Spinal cord (tissue), 10 donors: ENCODE results near the gene ARMC10. TPM values are rescaled to one million over a fixed set of nuclear protein-coding genes. Genes with fewer than 3 reads are reported as not detected.
"Not testable (repeated sequence)": the region's sequence is repeated elsewhere in the genome, so short reads cannot be mapped to it uniquely, and the experiment has no call there.

Experiments used
- DNase-seq, 6 donors: peaks; one replicate each; pipeline versions ENCODE4 v3.0.0 to v3.0.0-alpha.2; 2013 to 2015; ENCODE audit warnings: low spot score in 6 of 6, low read depth in 4 of 6
- H3K27ac ChIP-seq: one replicate; pipeline ENCODE4 v1.5.1; 2013; ENCODE audit warnings: low read depth, low read length, control low read depth
- H3K27me3 ChIP-seq: one replicate; pipeline ENCODE4 v1.6.1; 2013; ENCODE audit warnings: low read length; ENCODE audit not compliant: control insufficient read depth, insufficient read depth
- H3K36me3 ChIP-seq: one replicate; pipeline ENCODE4 v1.6.1; 2013; ENCODE audit warnings: low read length; ENCODE audit not compliant: control insufficient read depth, insufficient read depth
- H3K4me1 ChIP-seq: one replicate; pipeline ENCODE4 v1.6.1; 2013; ENCODE audit warnings: low read length; ENCODE audit not compliant: control insufficient read depth, insufficient read depth
- H3K4me3 ChIP-seq: one replicate; pipeline ENCODE4 v1.5.1; 2013; ENCODE audit warnings: low read depth, low read length, control low read depth
- H3K9me3 ChIP-seq: one replicate; pipeline ENCODE4 v1.6.1; 2013; ENCODE audit warnings: low read length; ENCODE audit not compliant: control insufficient read depth, insufficient read depth
- WGBS: methylation state at CpG from one replicate; pipeline ENCODE4 v1.1.5; 2013; ENCODE audit warnings: missing lambda C conversion rate; ENCODE audit not compliant: insufficient coverage; 5-methylcytosine and 5-hydroxymethylcytosine counted together
- polyA plus RNA-seq, 2 donors: library from polyadenylated mRNA; unstranded; fragments of 120-200 nt; gene quantifications; one replicate each; pipeline ENCODE4 v1.2.1, GENCODE V29; 2013; ENCODE audit not compliant: insufficient read length in 2 of 2
- total RNA-seq, 2 donors: library from RNA; depleted of rRNA in 1 of 2; stranded (reverse); fragments of 120-200 nt in 1 of 2; fragments of >200 nt in 1 of 2; gene quantifications; one replicate each; pipeline versions ENCODE4 v1.2.3 to v1.2.4, GENCODE V29; 2013 to 2014
- donor health status: healthy.

ARMC10 gene
- total and polyA plus RNA-seq, 4 donors = 42.2 to 52.7 (median 46.1) TPM

DNA sequence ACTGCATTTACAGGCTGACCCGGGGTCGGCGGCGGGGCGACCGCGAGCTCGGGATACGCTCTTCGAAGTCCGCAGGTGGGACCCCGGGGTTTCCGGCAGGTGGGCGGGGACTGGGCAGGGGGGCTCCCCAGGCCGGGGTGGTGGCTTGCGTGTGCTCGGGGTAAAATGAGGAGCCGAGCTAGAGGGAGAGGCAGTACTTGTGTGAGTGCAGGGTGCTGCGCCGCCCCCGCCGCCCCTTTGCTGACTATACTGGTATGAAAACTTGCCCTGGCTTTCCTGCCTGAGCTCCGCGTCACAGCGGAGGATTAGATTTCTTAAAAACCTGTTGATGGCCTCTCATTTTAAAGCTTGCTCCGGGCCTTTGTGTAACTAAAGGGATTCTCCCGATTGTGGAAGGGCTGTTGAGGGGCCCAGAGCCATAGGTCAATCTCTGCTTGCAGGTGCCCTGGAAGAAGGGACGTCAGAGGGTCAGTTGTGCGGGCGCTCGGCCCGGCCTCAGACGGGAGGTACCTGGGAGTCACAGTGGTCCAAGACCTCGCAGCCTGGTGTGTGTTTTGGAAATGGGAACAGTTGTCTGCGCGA lies 488 bp downstream of the ARMC10 start:
- peaks cover 4% of the 10 kb centered on the region for H3K36me3 ChIP-seq
- peak in 4 of 6 donors; percentile 4 to 73 (median 44) for DNase-seq
- WGBS = 0% methylated on average over 36 of the region's 36 CpGs
- peak overlapping the region; percentile 92 for H3K4me3 ChIP-seq
- H3K27me3 ChIP-seq = no peaks in the 10 kb centered on the region
- H3K9me3 ChIP-seq = no peaks in the 10 kb centered on the region
- peaks cover 11% of the 10 kb centered on the region for H3K4me1 ChIP-seq
- H3K27ac ChIP-seq = peak overlapping the region; percentile 71

DNA sequence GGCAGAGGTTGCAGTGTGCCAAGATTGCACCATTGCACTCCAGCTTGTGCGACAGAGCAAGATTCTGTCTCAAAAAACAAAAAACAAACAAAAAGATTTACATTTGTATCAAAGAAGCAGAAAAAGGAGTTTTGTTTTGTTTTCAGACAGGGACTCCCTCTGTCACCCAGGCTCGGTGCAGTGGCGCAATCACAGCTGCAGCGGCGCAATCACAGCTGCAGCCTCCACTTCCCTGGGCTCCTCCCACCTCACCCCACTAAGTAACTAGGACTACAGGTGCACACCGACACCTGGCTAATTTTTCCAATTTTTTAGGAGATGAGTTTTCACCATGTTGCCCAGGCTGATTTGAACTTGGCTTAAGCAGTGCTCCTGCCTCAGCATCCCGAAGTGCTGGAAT lies 1.8 kb downstream of the ARMC10 start:
- Histone ChIP-seq H3K27ac (no peak overlapping the region), H3K27me3 (no peaks in the 10 kb centered on the region), H3K4me1 (peaks cover 11% of the 10 kb centered on the region), H3K9me3 (no peaks in the 10 kb centered on the region), H3K36me3 (peaks cover 4% of the 10 kb centered on the region), H3K4me3 (no peak overlapping the region)
- no peak for DNase-seq
- 93% methylated on average over 6 of the region's 7 CpGs for WGBS

DNA sequence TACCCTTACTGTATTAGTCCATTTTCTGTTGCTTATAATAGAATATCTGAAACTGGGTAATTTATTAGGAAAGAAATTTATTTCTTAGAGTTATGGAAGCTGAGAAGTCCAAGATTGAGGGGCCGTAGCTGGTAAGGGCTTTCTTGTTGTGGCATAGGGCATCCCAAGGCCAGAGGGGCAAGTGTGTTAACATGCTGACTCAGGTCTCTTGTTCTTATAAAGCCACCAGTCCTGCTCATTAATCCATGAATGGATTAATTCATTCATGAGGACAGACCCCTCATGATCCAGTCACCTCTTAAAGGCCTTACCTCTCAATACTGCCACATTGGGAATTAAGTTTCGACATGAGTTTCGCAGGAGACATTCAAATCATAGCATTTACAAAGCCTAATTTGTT lies 2.4 kb downstream of the ARMC10 start:
- peaks cover 4% of the 10 kb centered on the region for H3K36me3 ChIP-seq
- H3K27ac ChIP-seq = no peak overlapping the region
- H3K4me3 ChIP-seq = no peak overlapping the region
- 100% methylated on average over 1 of the region's 3 CpGs for WGBS
- DNase-seq = no peak
- H3K9me3 ChIP-seq = no peaks in the 10 kb centered on the region
- H3K27me3 ChIP-seq = no peaks in the 10 kb centered on the region
- H3K4me1 ChIP-seq = peaks cover 11% of the 10 kb centered on the region

- not testable (repeated sequence) for H3K27ac ChIP-seq, H3K27me3 ChIP-seq, DNase-seq, H3K36me3 ChIP-seq, H3K4me3 ChIP-seq, H3K9me3 ChIP-seq
- WGBS = no CpG with 5 or more reads among the region's 6 CpGs
- H3K4me1 ChIP-seq = peaks cover 11% of the 10 kb centered on the region
These were observed 3.3 kb downstream of the ARMC10 start for GRCh38 chr7:103078226-103078625.

- no peak for DNase-seq
- no peaks in the 10 kb centered on the region for H3K9me3 ChIP-seq
- H3K4me1 ChIP-seq = peaks cover 11% of the 10 kb centered on the region
- no peak overlapping the region for H3K27ac ChIP-seq
- H3K36me3 ChIP-seq = peaks cover 7% of the 10 kb centered on the region
- no peak overlapping the region for H3K4me3 ChIP-seq
- WGBS = no CpG with 5 or more reads among the region's 3 CpGs
- no peaks in the 10 kb centered on the region for H3K27me3 ChIP-seq
These were observed 4.9 kb downstream of the ARMC10 start for GRCh38 chr7:103079836-103080235.

- peaks cover 8% of the 10 kb centered on the region for H3K36me3 ChIP-seq
- H3K27ac ChIP-seq = no peak overlapping the region
- H3K9me3 ChIP-seq = no peaks in the 10 kb centered on the region
- DNase-seq = no peak
- H3K4me3 ChIP-seq = no peak overlapping the region
- peaks cover 8% of the 10 kb centered on the region for H3K4me1 ChIP-seq
- WGBS = no CpG with 5 or more reads among the region's 2 CpGs
- no peaks in the 10 kb centered on the region for H3K27me3 ChIP-seq
These were observed 6.0 kb downstream of the ARMC10 start for GRCh38 chr7:103080923-103081322.

GRCh38 chr7:103082497-103082896 lies 7.6 kb downstream of the ARMC10 start:
- no CpG with 5 or more reads among the region's 1 CpG for WGBS
- peaks cover 8% of the 10 kb centered on the region for H3K36me3 ChIP-seq
- H3K27ac ChIP-seq = no peak overlapping the region
- DNase-seq = no peak
- H3K4me1 ChIP-seq = no peaks in the 10 kb centered on the region
- H3K9me3 ChIP-seq = no peaks in the 10 kb centered on the region
- no peaks in the 10 kb centered on the region for H3K27me3 ChIP-seq
- no peak overlapping the region for H3K4me3 ChIP-seq

DNA sequence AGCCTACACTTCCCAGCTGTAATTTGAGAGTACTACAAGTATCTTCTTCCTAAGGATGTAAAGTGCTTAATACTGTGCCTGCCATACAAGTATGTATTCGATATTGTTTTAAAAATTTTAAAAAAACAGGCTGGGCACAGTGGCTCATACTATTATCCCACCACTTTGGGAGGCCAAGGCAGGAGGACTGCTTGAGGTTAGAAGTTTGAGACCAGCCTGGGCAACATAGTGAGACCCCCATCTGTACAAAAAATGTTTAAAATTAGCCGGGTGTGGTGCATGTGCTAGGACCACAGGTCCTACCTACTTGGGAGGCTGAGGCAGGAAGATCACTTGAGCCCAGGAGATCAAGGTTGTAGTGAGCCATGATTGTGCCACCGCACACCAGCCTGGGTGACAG lies 8.3 kb downstream of the ARMC10 start:
- Histone ChIP-seq H3K27me3 (no peaks in the 10 kb centered on the region), H3K4me3 (no peak overlapping the region), H3K4me1 (no peaks in the 10 kb centered on the region), H3K27ac (no peak overlapping the region), H3K36me3 (peaks cover 4% of the 10 kb centered on the region), H3K9me3 (no peaks in the 10 kb centered on the region)
- DNase-seq = no peak
- 83% methylated on average over 1 of the region's 3 CpGs for WGBS

GRCh38 chr7:103092321-103092720 lies 17.4 kb downstream of the ARMC10 start:
- not testable (repeated sequence) for H3K4me1 ChIP-seq, DNase-seq, H3K36me3 ChIP-seq, H3K9me3 ChIP-seq, H3K27ac ChIP-seq, H3K27me3 ChIP-seq, H3K4me3 ChIP-seq
- whole genome bisulfite sequencing = no CpG with 5 or more reads among the region's 4 CpGs

DNA sequence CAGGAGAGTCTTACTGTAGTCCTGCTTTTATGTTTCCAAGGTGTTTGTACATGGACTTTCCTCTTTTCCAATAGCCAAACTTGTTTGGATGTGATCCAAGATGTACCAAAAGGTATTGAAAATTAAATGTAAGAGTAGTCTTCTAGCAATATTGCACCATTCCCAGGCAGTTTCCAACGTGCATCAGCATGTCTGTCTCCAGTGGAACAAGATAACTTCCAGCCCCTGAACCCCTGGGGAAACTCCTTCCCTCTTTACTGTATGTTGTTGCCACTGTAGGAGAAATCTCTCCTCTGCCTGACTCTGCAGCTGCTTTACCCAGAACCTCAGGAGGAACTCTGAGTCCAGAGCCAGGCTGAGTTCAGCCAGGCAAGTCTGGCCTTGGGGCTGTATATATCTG lies 18.5 kb downstream of the ARMC10 start:
- Histone ChIP-seq H3K9me3 (no peaks in the 10 kb centered on the region), H3K4me3 (no peak overlapping the region), H3K27me3 (no peaks in the 10 kb centered on the region), H3K36me3 (peaks cover 3% of the 10 kb centered on the region), H3K27ac (no peak overlapping the region), H3K4me1 (no peaks in the 10 kb centered on the region)
- DNase-seq = no peak
- no CpG with 5 or more reads among the region's 1 CpG for WGBS
